Esophagus muscularis mucosa (tissue), 4 donors: ENCODE data around the gene SLC35B4. TPM values are rescaled to one million over a fixed set of nuclear protein-coding genes. Genes with fewer than 3 reads are reported as not detected.

Source experiments
- total RNA-seq, 4 donors: library from RNA; depleted of rRNA; stranded (reverse); fragments of >200 nt; gene quantifications; one replicate each; pipeline versions ENCODE4 v1.1.0 to v1.2.1, GENCODE V29; 2016

Gene SLC35B4
- total RNA-seq, 4 donors from 2014 or later = 6.6 to 8.6 (median 7.9) TPM

Other genes with a start within 250 kb of the SLC35B4 start
- gene LRGUK, start 189.6 kb downstream of the SLC35B4 start, total RNA-seq = under 1 TPM; 0.13 to 0.83 (median 0.31) TPM
- 10 to 100 TPM; 44.6 to 55.2 (median 52.5) TPM for gene AKR1B1, start 142.2 kb upstream of the SLC35B4 start, total RNA-seq
- 1 to 10 TPM in 1 of 4 donors, under 1 TPM in 2, not detected in 1; 0.66 to 1.0 (median 0.83) TPM for gene AKR1B10, start 210.6 kb upstream of the SLC35B4 start, total RNA-seq
- under 1 TPM in 1 of 4 donors, not detected in 3; 0.17 TPM for gene AKR1B15, start 232.2 kb upstream of the SLC35B4 start, total RNA-seq